ENCODE results near the gene EEFSEC.
A peak's percentile ranks its signal among the peaks of the same experiment; 100 is the strongest.

EEFSEC gene

DNA sequence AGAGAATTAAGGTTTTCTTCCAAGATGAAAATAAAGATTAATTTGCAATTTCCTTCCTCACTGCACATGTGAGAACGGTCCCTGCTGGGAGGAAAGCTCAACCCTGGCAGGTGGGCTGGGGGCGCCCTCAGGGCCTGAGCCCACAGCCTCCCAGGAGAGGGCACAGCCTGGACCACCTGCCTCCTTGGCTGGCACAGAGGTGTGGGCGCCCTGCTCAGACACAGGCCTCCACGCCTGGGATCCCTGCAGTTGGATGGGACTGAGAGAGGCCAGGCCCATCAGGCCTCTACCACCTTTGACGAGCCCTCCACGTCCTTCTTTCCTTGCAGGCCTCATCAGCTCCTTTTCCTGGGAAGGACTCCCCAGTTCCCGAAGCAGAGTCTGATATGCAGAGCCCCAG is 267.0 kb downstream of the EEFSEC start:
- no peak for DNase-seq

DNA sequence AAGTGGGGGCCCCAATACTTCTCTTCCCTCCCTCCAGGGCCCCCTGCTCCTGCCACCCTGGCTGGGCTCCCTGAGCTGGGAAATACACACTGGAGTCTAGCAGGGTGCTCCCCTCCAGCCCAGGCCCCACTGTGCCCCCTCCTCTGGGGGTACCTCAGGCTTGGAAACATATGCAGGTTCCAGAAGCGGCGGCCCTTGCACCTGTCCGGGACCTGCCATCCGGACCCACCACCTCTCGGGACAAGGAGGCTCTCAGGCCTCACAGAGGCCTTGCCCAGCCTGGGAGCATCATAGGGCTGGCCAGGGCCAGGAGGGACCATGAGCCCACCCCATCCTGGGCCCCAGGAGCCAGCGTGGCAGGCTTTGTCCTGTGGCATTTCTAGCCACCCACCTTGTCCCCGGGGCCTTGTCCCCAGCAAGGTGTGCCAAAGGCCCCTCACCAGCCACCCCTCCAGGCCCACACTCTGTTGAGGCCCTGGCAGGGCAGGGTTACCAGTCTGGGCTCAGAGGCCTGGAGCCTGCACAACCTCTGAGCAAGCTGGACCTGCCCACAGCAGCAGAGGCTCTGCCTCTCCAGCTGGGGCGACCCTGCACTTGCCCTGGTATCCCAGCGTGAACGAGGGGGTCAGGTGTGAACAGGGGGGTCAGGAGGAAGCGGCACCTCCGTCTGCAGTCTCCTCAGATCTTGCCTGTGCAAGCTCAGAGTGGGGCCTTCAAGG is 267.6 kb downstream of the EEFSEC start:
- DNase-seq, result no peak

DNA sequence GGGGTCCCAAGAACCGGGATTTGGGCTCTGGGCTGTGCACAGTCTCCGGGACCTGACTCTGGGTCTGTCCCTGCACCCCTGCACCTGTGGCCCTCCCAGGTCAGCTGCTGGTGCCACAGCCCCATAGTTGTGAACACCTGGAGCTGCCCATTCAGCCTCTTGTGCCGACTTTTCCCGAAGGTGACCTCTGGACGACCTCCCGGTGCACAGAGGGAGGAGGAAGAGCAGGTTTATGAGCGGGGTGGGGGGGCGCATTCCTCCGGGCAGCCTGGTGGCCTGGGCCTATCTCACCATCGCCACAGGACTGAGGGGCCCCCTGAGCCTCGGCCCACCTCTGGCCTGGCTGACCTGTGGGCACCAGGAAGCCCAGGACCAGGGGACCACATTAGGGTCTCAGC is 268.2 kb downstream of the EEFSEC start:
- DNase-seq, result no peak

GRCh38 chr3:128421966-128422365 is 268.7 kb downstream of the EEFSEC start:
- DNase-seq, result no peak

DNA sequence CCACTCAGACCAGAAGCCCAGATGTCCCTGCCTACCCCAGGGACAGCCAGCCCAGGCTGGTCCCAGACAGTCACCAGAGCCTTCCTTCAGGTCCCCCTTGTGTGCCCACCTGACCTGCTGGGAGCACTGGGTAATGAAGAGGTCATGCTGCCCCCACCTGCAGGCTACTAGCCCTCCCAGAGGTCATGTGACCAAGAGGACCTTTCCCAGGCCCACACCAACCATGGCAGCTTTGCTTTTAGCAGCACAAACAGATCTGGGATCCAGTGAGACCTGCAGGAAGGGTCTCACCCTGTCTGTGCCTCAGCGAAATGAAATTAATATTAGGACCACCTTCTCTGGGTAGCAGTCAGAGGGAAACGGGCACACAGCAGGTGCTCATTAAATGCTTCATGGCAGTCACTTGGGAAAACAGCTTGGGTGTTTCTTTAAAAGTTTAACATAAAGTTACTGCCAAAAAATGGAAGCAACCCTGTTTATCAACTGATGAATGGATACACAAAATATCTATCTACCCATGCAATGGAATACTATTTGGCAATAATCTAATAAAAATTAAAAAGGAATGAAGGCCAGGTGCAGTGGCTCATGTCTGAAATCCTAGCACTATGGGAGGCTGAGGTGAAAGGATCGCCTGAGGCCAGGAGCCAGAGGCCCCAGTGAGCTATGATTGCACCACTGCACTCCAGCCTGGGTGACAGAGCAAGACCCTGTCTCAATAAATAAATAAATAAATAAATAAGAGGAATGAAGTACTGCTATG is 269.7 kb downstream of the EEFSEC start:
- DNase-seq, result no peak

DNA sequence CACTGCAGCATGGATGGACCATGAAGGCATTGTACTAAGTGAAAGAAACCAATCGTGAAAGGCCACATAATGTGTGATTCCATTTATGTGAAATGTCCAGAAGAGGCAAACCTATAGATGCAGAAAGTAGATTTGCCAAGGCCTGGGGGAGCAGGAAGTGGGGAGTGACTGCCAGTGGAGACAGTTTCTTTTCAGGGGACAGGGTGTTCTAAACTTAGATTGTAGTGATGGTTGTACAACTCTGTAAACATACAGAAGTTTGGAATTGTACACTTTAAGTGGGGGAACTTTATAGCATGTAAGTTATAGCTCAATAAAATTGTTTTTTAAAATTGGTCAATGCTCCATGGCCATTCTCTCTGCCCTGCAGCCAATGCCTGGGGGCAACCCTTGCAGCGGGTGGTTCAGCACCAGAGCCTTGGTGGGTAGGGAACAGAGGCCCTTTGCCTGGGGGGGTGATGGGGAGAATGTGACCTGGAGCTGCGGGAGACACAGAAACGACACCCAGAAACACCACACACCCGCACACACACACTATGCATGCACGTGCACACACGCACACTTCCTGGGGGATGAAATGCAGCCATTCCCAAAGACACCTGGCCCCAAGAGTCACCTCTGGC is 270.4 kb downstream of the EEFSEC start:
- DNase-seq, result no peak

GRCh38 chr3:128424508-128425069 is 271.3 kb downstream of the EEFSEC start:
- peak; percentile 55 for DNase-seq

GRCh38 chr3:128425142-128425845 is 272.0 kb downstream of the EEFSEC start:
- DNase-seq, result no peak

GRCh38 chr3:128425846-128426127 is 272.5 kb downstream of the EEFSEC start:
- no peak for DNase-seq

DNA sequence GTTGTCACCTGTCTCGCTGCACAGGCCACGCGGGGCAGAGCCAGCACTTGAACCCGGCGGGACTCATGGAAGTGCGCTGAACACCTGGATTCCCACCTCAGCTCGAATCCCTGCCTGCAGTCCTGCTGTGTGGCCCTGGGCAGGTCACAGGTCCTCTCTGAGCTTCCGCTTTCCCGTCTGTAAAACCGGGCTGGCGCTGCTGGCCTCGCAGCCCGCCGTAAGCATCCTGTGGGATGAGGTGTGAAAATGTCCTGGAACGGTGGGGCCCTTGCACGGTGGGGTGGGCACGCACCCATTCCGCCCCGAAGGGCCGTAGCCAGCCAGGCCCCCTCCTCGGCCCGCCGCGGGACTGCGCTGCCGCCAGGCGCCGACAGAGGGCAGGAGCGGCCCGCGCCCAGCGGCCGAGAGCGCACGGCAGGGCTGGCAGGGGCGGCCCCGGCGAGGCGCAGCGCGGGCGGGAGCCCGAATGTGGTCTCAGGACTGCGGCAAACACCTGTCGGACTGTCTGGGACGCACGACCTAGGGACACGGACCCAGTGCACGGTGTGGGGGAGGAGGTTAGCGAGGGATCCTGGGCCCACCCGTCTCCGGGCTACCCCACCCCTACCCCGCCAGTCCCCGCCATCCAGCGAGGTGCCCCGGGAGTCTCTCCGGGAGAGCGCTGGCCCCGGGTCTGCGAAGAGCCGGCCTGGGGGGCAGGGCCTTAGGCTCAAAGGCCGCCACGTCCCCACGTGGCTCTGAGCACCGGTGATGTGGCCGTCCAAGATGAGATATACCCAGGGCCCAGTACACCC is 273.0 kb downstream of the EEFSEC start:
- DNase-seq, result peak; percentile 39

DNA sequence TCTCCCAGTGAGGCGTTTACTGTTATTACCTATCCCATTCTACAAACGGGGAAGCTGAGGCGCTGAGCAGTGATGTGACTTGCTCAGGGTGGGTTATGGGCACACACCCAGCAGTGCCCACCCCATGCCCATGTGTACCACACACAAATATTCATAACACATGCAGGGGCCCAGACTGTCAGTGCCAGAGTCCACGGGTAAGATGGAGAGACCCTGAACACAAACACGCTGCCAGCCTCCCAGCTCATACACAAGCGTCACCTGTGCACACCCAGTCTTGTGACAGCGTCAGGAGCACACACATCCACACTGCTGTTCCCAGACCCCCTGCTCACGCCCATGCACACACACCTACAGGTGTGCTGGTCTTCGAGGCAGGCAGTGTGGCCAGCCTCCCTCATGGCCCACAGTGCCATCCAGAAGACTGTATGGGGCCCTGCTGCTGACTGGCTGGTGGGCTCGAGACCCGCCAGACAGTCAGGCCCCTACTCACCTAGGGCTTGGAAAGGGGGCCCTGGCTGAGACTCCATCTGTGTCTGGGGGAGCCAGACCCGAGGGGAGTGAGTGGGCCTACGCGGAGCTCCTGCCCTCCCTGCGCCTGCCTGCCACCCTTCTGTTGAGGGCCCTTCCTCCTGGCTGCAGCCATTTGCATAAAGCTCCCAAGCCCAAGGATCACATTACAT is 274.0 kb downstream of the EEFSEC start:
- no peak for DNase-seq

GRCh38 chr3:128427872-128428822 is 274.9 kb downstream of the EEFSEC start:
- DNase-seq, result no peak

GRCh38 chr3:128429275-128429674 is 276.0 kb downstream of the EEFSEC start:
- DNase-seq, result no peak

DNA sequence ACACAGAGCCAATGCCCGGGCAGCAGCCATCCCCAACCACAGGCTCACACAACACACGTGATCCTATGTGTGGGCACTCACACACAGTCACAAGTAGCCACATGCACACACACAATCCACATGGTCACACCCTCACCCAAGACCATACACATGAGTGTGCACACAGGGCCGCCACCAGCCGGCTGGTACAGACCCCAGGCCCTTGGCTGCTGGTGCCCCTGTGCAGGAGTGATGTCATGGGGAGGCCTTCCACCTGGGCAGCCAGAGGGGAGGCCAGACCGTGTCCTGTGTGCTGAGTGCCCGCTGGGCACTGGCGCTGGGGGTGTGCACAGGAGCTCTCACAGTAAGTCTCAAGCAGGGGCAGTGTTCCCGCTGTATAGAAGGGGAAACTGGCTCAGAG is 276.5 kb downstream of the EEFSEC start:
- no peak for DNase-seq

GRCh38 chr3:128430301-128430700 is 277.0 kb downstream of the EEFSEC start:
- no peak for DNase-seq

GRCh38 chr3:128430731-128431130 is 277.4 kb downstream of the EEFSEC start:
- DNase-seq, result no peak

GRCh38 chr3:128431803-128432300 is 278.6 kb downstream of the EEFSEC start:
- no peak for DNase-seq

- DNase-seq, result no peak
Measured at GRCh38 chr3:128432301-128432970, 279.2 kb downstream of the EEFSEC start.

DNA sequence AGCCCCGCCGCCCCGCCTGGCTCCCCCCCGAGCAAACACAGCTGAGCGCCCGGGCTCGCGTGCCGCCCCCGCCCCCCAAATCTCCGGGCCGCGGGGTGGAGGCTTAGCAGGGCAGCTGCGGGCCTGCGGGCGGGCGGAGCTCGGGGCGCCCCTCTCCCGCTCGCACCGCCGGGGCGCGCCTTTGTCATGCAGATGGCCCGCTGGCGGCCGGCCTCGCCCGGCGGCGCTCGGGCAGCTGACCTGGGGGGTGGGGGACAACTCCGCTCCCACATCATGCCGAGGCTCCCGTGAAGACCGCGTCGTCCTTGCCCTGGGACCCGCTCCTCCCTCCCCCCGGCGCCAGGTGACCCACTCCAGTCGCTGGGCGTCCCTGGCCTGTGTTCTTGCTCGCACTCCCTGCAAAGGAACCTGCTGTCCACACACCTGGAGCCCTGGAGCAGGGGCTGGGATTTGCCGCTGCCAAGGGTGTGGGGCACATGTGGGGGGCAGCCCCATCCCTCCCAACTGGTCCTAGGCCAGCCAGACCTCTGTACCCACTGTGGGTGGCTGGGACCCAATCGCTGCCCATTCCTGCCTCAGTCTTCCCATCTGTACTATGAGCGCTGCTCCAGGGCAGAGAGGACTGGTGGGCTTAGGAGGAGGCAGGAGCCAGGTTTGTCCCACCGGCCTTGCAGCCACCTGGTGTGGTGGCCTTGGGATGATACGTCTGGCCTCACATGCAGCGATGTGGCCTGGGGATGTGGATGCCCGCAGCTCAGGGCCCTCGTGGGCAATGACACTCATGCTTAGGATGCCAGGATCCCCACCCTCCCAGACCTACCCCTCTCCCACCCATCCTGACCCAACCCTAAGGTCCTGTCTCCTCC is 279.9 kb downstream of the EEFSEC start:
- DNase-seq, result peak; percentile 17

Measured in EL (cell line).